A673 (cell line): ENCODE data around the gene TEX22. TPM values are rescaled to one million over a fixed set of nuclear protein-coding genes. Genes with fewer than 3 reads are reported as not detected.

Source experiments
- BruUV-seq: library from RNA; stranded (reverse); fragments of 400-500 nt; replicated peaks from 2 replicates; lab custom pipeline; 2021; lab: Mats Ljungman, UMichigan
- CTCF ChIA-PET: fragments of 300-600 bp; sonication (Branson Sonifier 250); formaldehyde crosslinking; loops from one replicate; lab custom pipeline; 2022; ENCODE audit warnings: antibody characterized with exemption; lab: Charles Lee
- POLR2A ChIA-PET: fragments of 300-600 bp; sonication (Branson Sonifier 250); formaldehyde crosslinking; loops from one replicate; lab custom pipeline; 2022; ENCODE audit warnings: antibody characterized with exemption; ENCODE audit not compliant: low non-redundant PET; lab: Charles Lee
- DNase-seq: peaks from one replicate; pipeline ENCODE4 v3.0.0-alpha.2; 2015; ENCODE audit warnings: low spot score
- H3K27ac ChIP-seq: fragments of 200-600 bp; sonication (generic); 2 replicates; pipeline ENCODE4 v1.5.1; 2016; ENCODE audit warnings: mixed run types, low read depth, mild to moderate bottlenecking, mixed read lengths, antibody characterized with exemption, low read length; ENCODE audit not compliant: poor library complexity, severe bottlenecking
- H3K27me3 ChIP-seq: fragments of 200-600 bp; sonication (generic); replicated peaks from 2 replicates; pipeline ENCODE4 v1.6.1; 2017; ENCODE audit warnings: mixed run types, low read depth, mild to moderate bottlenecking, mixed read lengths, antibody characterized with exemption, low read length; ENCODE audit not compliant: insufficient read depth, poor library complexity
- H3K36me3 ChIP-seq: fragments of 200-600 bp; sonication (generic); 2 replicates; pipeline ENCODE4 v1.6.1; 2016; ENCODE audit warnings: mixed run types, mild to moderate bottlenecking, mixed read lengths, antibody characterized with exemption, low read length; ENCODE audit not compliant: insufficient read depth, poor library complexity, severe bottlenecking
- H3K4me1 ChIP-seq: fragments of 200-600 bp; sonication (generic); 2 replicates; pipeline ENCODE4 v1.6.1; 2017; ENCODE audit warnings: mixed run types, mild to moderate bottlenecking, mixed read lengths, antibody characterized with exemption, low read length; ENCODE audit not compliant: insufficient read depth, poor library complexity, severe bottlenecking
- H3K4me3 ChIP-seq: fragments of 200-600 bp; sonication (generic); 2 replicates; pipeline ENCODE4 v1.5.1; 2016; ENCODE audit warnings: low read depth, mixed run types, mild to moderate bottlenecking, mixed read lengths, low read length; ENCODE audit not compliant: poor library complexity, severe bottlenecking
- H3K9me3 ChIP-seq: fragments of 200-600 bp; sonication (generic); 2 replicates; pipeline ENCODE4 v1.6.1; 2016; ENCODE audit warnings: mixed run types, low read depth, mild to moderate bottlenecking, mixed read lengths, antibody characterized with exemption, low read length; ENCODE audit not compliant: poor library complexity, severe bottlenecking
- CTCF ChIP-seq: fragments of 300-800, 200-600 bp; sonication (generic); conservative IDR thresholded peaks from 2 replicates; pipeline ENCODE4 v1.5.1; 2017; ENCODE audit warnings: low read depth, mild to moderate bottlenecking, antibody characterized with exemption, low read length, moderate library complexity, mixed read lengths
- EZH2 ChIP-seq: fragments of 200-600 bp; sonication (generic); IDR thresholded peaks from 2 replicates; pipeline ENCODE4 v1.6.1; 2017; ENCODE audit warnings: borderline replicate concordance, low read depth, mild to moderate bottlenecking, mixed read lengths, antibody characterized with exemption, low read length; ENCODE audit not compliant: poor library complexity, severe bottlenecking
- intact Hi-C: fragments of 100-400 bp; cut with micrococcal nuclease; formaldehyde crosslinking; loops from one replicate; pipeline ENCODE4 v1.10.0; 2022; ENCODE audit not compliant: unreplicated experiment
- total RNA-seq: library from RNA; stranded (reverse); gene quantifications from 2 replicates; pipeline ENCODE4 v1.2.3, GENCODE V29; 2021

Gene TEX22
- total RNA-seq, 1 experiment from 2014 or later, result 2.7 TPM

- Histone ChIP-seq H3K9me3 (peaks cover 27% of the 10 kb centered on the region), H3K4me1 (peaks cover 5% of the 10 kb centered on the region), H3K4me3 (peak overlapping the region; percentile 67), H3K27ac (peak overlapping the region; percentile 91), H3K36me3 (peaks cover 21% of the 10 kb centered on the region), H3K27me3 (no peaks in the 10 kb centered on the region)
- POLR2A ChIA-PET, result no interaction called here
- CTCF ChIA-PET, result no interaction called here
- DNase-seq, result no peak
- no TSS peak for BruUV-seq
- no peak for TF ChIP-seq CTCF
- no peak for TF ChIP-seq EZH2
- intact Hi-C loops, result no loop called here
These were observed 897 bp upstream of the TEX22 start for GRCh38 chr14:105397350-105397931.

- no peak for TF ChIP-seq CTCF
- TF ChIP-seq EZH2, result no peak
- Histone ChIP-seq H3K4me3 (peak overlapping the region; percentile 67), H3K27ac (peak overlapping the region; percentile 91), H3K9me3 (peaks cover 33% of the 10 kb centered on the region), H3K27me3 (no peaks in the 10 kb centered on the region), H3K4me1 (peaks cover 5% of the 10 kb centered on the region), H3K36me3 (peaks cover 21% of the 10 kb centered on the region)
- ChIA-PET CTCF (no interaction called here), POLR2A (interaction anchor here (0.7 kb wide), 1 partner anchor 91 kb away, joined by 16 read pairs; no protein-coding TSS in a partner anchor)
- intact Hi-C loops, result no loop called here
- no TSS peak for BruUV-seq
- peak; percentile 60 for DNase-seq
These were observed 558 bp downstream of the TEX22 start for GRCh38 chr14:105398726-105399465.

GRCh38 chr14:105399466-105399775 is 1.1 kb downstream of the TEX22 start:
- CTCF ChIA-PET, result no interaction called here
- no peak overlapping the region for H3K27ac ChIP-seq

More at GRCh38 chr14:105399466-105399775, 1.1 kb downstream of the TEX22 start:
- Histone ChIP-seq H3K9me3 (peaks cover 33% of the 10 kb centered on the region), H3K36me3 (peaks cover 21% of the 10 kb centered on the region), H3K4me1 (peaks cover 5% of the 10 kb centered on the region), H3K27me3 (no peaks in the 10 kb centered on the region), H3K4me3 (peak overlapping the region; percentile 67)
- BruUV-seq, result TSS peak; percentile 64
- POLR2A ChIA-PET, result no interaction called here
- intact Hi-C loops, result no loop called here
- TF ChIP-seq CTCF (no peak), EZH2 (no peak)
- no peak for DNase-seq
